Neural progenitor cell (in vitro differentiated cells): ENCODE measurements around the gene FATE1.

Experiments used
- CTCF ChIP-seq: fragments of 200-600 bp; sonication (generic); IDR thresholded peaks from 2 replicates; pipeline ENCODE4 v1.5.1; 2017; ENCODE audit warnings: antibody characterized with exemption, mild to moderate bottlenecking
- EZH2 ChIP-seq: fragments of 200-600 bp; sonication (generic); IDR thresholded peaks from 2 replicates; pipeline ENCODE4 v1.6.1; 2017; ENCODE audit warnings: antibody characterized with exemption, mild to moderate bottlenecking, moderate library complexity
- EZH2phosphoT487 ChIP-seq: fragments of 200-600 bp; sonication (generic); IDR thresholded peaks from 2 replicates; pipeline ENCODE4 v1.6.1; 2017; ENCODE audit warnings: antibody characterized with exemption

- TF ChIP-seq EZH2 (no peak), CTCF (no peak), EZH2phosphoT487 (no peak)
These were observed 20.9 kb upstream of the FATE1 start, which contains the start of gene PRRG3 for GRCh38 chrX:151694661-151695582.
